Omental fat pad (tissue), 4 donors: Measurements from ENCODE around the gene RAB38. TPM values are rescaled to one million over a fixed set of nuclear protein-coding genes. Genes with fewer than 3 reads are reported as not detected.

Experiments used
- ATAC-seq: fragments of 150-250 bp; one replicate; pipeline ENCODE4 v1.9.1; 2016; ENCODE audit warnings: mild to moderate bottlenecking, moderate library complexity; ENCODE audit not compliant: low FRiP score
- DNase-seq: peaks from one replicate; pipeline ENCODE4 v3.0.0-alpha.2; 2019; ENCODE audit warnings: low spot score
- total RNA-seq, 4 donors: library from RNA; depleted of rRNA; stranded (reverse); fragments of >200 nt; gene quantifications; one replicate each; pipeline ENCODE4 v1.1.0, GENCODE V29; 2016
- TF ChIP-seq, protein P1 (sequence below), 3 donors: fragments of 450-650 bp; IDR thresholded peaks; one replicate each; pipeline ENCODE4 v1.5.1; 2016 to 2017; ENCODE audit warnings: antibody characterized with exemption in 3 of 3, mild to moderate bottlenecking in 3 of 3, moderate library complexity in 2 of 3

The RAB38 gene
- total RNA-seq, 4 donors from 2014 or later, result 1.9 to 11.8 (median 4.0) TPM; not detected in 1

- TF ChIP-seq, protein P1, sequence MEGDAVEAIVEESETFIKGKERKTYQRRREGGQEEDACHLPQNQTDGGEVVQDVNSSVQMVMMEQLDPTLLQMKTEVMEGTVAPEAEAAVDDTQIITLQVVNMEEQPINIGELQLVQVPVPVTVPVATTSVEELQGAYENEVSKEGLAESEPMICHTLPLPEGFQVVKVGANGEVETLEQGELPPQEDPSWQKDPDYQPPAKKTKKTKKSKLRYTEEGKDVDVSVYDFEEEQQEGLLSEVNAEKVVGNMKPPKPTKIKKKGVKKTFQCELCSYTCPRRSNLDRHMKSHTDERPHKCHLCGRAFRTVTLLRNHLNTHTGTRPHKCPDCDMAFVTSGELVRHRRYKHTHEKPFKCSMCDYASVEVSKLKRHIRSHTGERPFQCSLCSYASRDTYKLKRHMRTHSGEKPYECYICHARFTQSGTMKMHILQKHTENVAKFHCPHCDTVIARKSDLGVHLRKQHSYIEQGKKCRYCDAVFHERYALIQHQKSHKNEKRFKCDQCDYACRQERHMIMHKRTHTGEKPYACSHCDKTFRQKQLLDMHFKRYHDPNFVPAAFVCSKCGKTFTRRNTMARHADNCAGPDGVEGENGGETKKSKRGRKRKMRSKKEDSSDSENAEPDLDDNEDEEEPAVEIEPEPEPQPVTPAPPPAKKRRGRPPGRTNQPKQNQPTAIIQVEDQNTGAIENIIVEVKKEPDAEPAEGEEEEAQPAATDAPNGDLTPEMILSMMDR (IDR thresholded peaks at IDR 0.05), result no peak
- no peak for ATAC-seq
- DNase-seq, result no peak
These were observed 3.3 kb downstream of the RAB38 start for GRCh38 chr11:88171982-88172381.

DNA sequence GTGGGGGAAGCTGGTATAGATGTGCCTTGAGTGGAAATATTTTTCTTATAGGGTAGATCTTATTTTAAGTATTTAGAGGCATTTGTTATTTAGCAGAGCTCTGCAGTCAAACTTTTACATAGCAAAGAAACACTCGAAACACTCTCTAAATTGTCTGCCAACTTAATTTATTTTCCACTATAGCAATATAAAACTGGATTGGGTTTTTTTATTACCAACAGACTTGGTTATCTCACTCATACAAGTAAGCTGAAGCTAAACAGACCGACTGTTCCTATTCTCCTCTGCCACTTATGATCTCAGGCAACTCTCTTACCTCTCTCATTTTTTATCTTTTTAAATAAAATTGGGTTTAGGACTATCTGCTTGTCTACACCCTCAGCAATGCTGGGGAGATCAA, 4.6 kb downstream of the RAB38 start:
- no peak for DNase-seq
- TF ChIP-seq, protein P1 (IDR thresholded peaks at IDR 0.05), result no peak
- no peak for ATAC-seq

DNA sequence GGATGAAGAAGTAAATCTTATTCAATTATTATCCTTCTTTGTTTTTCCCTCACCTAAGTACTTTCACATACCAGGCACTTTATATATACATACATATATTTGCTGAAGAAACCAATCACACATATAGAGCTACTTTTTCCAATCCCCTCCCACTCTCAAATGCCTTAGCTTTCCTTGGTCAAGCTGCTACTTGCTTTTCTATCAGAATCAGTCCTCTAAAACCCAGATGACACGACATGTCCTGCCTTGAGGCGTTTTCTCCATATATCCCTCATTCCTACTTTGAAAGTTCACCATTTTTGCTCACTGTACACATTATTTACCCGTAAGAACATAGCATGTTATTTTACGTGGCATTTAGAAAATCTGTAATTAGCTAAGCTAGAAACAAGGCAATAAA, 5.4 kb downstream of the RAB38 start:
- TF ChIP-seq, protein P1 (IDR thresholded peaks at IDR 0.05), result no peak
- no peak for DNase-seq
- no peak for ATAC-seq

- DNase-seq (no peak), ATAC-seq (no peak)
- TF ChIP-seq, protein P1 (IDR thresholded peaks at IDR 0.05), result no peak
These were observed 5.8 kb downstream of the RAB38 start for GRCh38 chr11:88169471-88169870.

DNA sequence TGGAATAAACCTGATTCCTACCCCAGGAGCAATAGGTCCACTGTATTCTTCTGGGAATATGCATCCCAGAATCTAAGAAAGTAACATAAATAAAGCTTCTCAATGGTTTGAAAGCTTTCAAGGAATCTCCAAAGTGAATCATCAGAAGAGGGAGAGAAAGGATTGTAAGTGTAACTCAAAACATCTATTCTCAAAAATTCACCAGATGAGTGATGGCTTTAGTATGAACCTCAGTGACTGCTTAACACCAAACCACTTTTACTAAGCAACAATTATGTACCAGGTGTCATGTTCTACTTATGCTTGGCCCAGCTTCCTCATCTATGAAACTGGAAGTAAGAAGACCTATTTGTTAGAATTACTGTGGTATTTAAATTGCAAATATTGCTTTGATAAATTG, 7.4 kb downstream of the RAB38 start:
- no peak for ATAC-seq
- TF ChIP-seq, protein P1 (IDR thresholded peaks at IDR 0.05), result no peak
- DNase-seq, result no peak

- TF ChIP-seq, protein P1 (IDR thresholded peaks at IDR 0.05), result no peak
- no peak for DNase-seq
- ATAC-seq, result no peak
These were observed 10.2 kb downstream of the RAB38 start for GRCh38 chr11:88164806-88165585.

GRCh38 chr11:88164320-88164719, 10.9 kb downstream of the RAB38 start:
- TF ChIP-seq, protein P1 (IDR thresholded peaks at IDR 0.05), result no peak
- ATAC-seq, result no peak
- no peak for DNase-seq
